HEK293T (cell line): Measurements from ENCODE around the gene SELENOO.

Source experiments
- CTCF ChIA-PET: fragments of 350-600 bp; formaldehyde crosslinking; extraction: SDS; loops from one replicate; lab custom pipeline; 2021; ENCODE audit warnings: antibody characterized with exemption, inconsistent platforms; lab: Yijun Ruan, JAX
- POLR2A ChIA-PET: fragments of 350-600 bp; formaldehyde crosslinking; extraction: SDS; loops from one replicate; lab custom pipeline; 2020; ENCODE audit warnings: antibody characterized with exemption, inconsistent platforms; lab: Yijun Ruan, JAX
- DNase-seq: peaks from one replicate; pipeline ENCODE4 v3.0.0; 2012; ENCODE audit warnings: mixed read lengths; ENCODE audit errors: extremely low spot score
- ARNT ChIP-seq: fragments of 450-650 bp; IDR thresholded peaks from 2 replicates; pipeline ENCODE4 v1.6.1; 2017; ENCODE audit warnings: mild to moderate bottlenecking
- BHLHE40 ChIP-seq: fragments of 450-650 bp; IDR thresholded peaks from 2 replicates; pipeline ENCODE4 v1.6.1; 2016; ENCODE audit warnings: mild to moderate bottlenecking, moderate library complexity, borderline replicate concordance
- CTBP1 ChIP-seq: fragments of 450-650 bp; IDR thresholded peaks from 2 replicates; pipeline ENCODE4 v1.6.1; 2016; ENCODE audit warnings: borderline replicate concordance
- ELF4 ChIP-seq: fragments of 450-650 bp; IDR thresholded peaks from 2 replicates; pipeline ENCODE4 v1.6.1; 2017; ENCODE audit warnings: antibody characterized with exemption
- FOXA1 ChIP-seq: fragments of 450-650 bp; IDR thresholded peaks from 2 replicates; pipeline ENCODE4 v1.6.1; 2016; ENCODE audit warnings: mild to moderate bottlenecking
- FOXK2 ChIP-seq: fragments of 450-650 bp; IDR thresholded peaks from 2 replicates; pipeline ENCODE4 v1.6.1; 2016; ENCODE audit warnings: mild to moderate bottlenecking
- FOXM1 ChIP-seq: fragments of 450-650 bp; IDR thresholded peaks from 2 replicates; pipeline ENCODE4 v1.6.1; 2017; ENCODE audit warnings: mild to moderate bottlenecking, borderline replicate concordance
- HDGF ChIP-seq: fragments of 450-650 bp; IDR thresholded peaks from 2 replicates; pipeline ENCODE4 v1.6.1; 2017; ENCODE audit warnings: antibody characterized with exemption, borderline replicate concordance
- L3MBTL2 ChIP-seq: fragments of 450-650 bp; conservative IDR thresholded peaks from 2 replicates; pipeline ENCODE4 v1.6.1; 2016; ENCODE audit warnings: mild to moderate bottlenecking
- LEF1 ChIP-seq: fragments of 450-650 bp; IDR thresholded peaks from 2 replicates; pipeline ENCODE4 v1.6.1; 2017; ENCODE audit warnings: mild to moderate bottlenecking, borderline replicate concordance
- NFRKB ChIP-seq: fragments of 450-650 bp; IDR thresholded peaks from 2 replicates; pipeline ENCODE4 v1.6.1; 2016; ENCODE audit warnings: mild to moderate bottlenecking, moderate library complexity
- PKNOX1 ChIP-seq: fragments of 450-650 bp; IDR thresholded peaks from 2 replicates; pipeline ENCODE4 v1.6.1; 2016
- SP1 ChIP-seq: fragments of 450-650 bp; IDR thresholded peaks from 2 replicates; pipeline ENCODE4 v1.6.1; 2017
- SUZ12 ChIP-seq: fragments of 450-650 bp; IDR thresholded peaks from 2 replicates; pipeline ENCODE4 v1.6.1; 2016; ENCODE audit warnings: mild to moderate bottlenecking
- TARDBP ChIP-seq: fragments of 450-650 bp; IDR thresholded peaks from 2 replicates; pipeline ENCODE4 v1.6.1; 2016
- ZNF384 ChIP-seq: fragments of 450-650 bp; IDR thresholded peaks from 2 replicates; pipeline ENCODE4 v1.6.1; 2016

The SELENOO gene

GRCh38 chr22:50220603-50221409, 20.0 kb downstream of the SELENOO start:
- ChIA-PET POLR2A (no interaction called here), CTCF (interaction anchor here (0.8 kb wide), 1 partner anchor 72 kb away, joined by 3 read pairs; no protein-coding TSS in a partner anchor)
- no peak for DNase-seq
- TF ChIP-seq PKNOX1: no peak
- TF ChIP-seq NFRKB: no peak
- no peak for TF ChIP-seq ELF4
- no peak for TF ChIP-seq LEF1
- TF ChIP-seq HDGF: no peak
- no peak for TF ChIP-seq BHLHE40
- no peak for TF ChIP-seq CTBP1
- TF ChIP-seq TARDBP: no peak
- no peak for TF ChIP-seq FOXA1
- TF ChIP-seq L3MBTL2: no peak
- TF ChIP-seq FOXK2: no peak
- no peak for TF ChIP-seq FOXM1
- no peak for TF ChIP-seq SUZ12
- TF ChIP-seq ARNT: no peak
- no peak for TF ChIP-seq ZNF384
- TF ChIP-seq SP1: no peak

DNA sequence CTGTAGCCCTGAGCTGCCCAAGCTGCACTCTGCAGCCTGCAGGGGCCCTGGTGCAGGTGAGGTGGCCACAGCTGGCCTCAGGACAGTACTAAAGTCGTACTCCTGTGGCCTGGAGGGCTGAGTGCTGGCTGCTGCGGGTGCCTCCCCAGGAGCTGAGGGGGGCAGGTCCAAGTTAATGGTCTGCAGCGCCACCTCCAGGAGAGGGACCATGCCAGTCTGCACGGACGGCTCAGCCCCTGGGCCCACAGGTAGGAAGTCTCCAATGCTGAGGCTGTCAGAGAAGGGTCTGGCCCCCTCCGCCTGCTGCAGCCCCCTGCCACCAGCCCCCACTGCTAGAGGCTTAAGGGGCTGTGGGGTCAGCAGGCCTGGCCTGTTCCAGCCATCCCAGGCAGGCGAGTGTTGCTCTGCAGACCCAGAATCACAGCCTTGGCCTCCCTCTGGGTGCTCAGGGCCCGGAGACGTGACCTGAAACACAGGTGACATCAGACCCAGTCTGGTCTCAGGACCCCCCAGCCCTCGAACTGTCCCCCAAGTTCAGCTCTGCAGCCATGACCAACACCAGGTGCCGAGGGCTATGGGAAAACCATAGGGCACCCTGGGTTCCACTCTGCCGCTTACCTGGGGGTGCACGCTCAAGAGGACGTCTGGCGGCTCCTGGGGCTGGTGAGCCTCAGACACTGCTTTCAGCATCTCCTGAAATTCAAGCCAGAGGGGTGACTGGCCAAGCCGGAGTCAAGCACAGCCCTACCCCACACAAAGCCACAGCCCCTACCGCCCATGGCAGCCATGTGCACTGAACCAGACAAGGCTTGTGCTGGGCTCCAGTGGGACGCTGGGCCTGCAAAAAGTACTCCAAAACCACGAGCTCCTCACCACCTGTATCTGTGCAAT, 20.8 kb downstream of the SELENOO start:
- no peak for TF ChIP-seq L3MBTL2
- TF ChIP-seq FOXM1: no peak
- TF ChIP-seq HDGF: no peak
- TF ChIP-seq FOXA1: no peak
- TF ChIP-seq CTBP1: no peak
- no peak for TF ChIP-seq PKNOX1
- TF ChIP-seq ARNT: no peak
- TF ChIP-seq ELF4: no peak
- DNase-seq: no peak
- ChIA-PET CTCF (interaction anchor here (0.8 kb wide), 1 partner anchor 73 kb away, joined by 3 read pairs; no protein-coding TSS in a partner anchor), POLR2A (interaction anchor here (1.1 kb wide), 1 partner anchor 18 kb away, joined by 3 read pairs; no protein-coding TSS in a partner anchor)

- CTCF ChIA-PET: no interaction called here
Measured at GRCh38 chr22:50222508-50222907, 21.7 kb downstream of the SELENOO start.

GRCh38 chr22:50224071-50224470, 23.3 kb downstream of the SELENOO start:
- TF ChIP-seq SP1 (no peak), FOXA1 (no peak), FOXK2 (no peak)
- CTCF ChIA-PET: interaction anchor here (1.1 to 1.2 kb wide), 2 partner anchors 13 to 17 kb away, joined by 3 read pairs; no protein-coding TSS in a partner anchor
- DNase-seq: no peak
- POLR2A ChIA-PET: no interaction called here

More at GRCh38 chr22:50222508-50222907, 21.7 kb downstream of the SELENOO start:
- DNase-seq: no peak
- TF ChIP-seq FOXK2 (no peak), FOXM1 (no peak), ELF4 (no peak), L3MBTL2 (no peak), FOXA1 (no peak), ZNF384 (no peak), BHLHE40 (no peak)
- POLR2A ChIA-PET: interaction anchor here (1.1 kb wide), 1 partner anchor 18 kb away, joined by 3 read pairs; no protein-coding TSS in a partner anchor

GRCh38 chr22:50225200-50225969, 24.6 kb downstream of the SELENOO start:
- TF ChIP-seq ELF4: no peak
- no peak for TF ChIP-seq FOXK2
- no peak for TF ChIP-seq BHLHE40
- TF ChIP-seq HDGF: no peak
- TF ChIP-seq FOXM1: no peak
- no peak for TF ChIP-seq ZNF384
- no peak for TF ChIP-seq NFRKB
- POLR2A ChIA-PET: no interaction called here
- CTCF ChIA-PET: no interaction called here
- no peak for DNase-seq
